Left renal pelvis (tissue), 4 donors: ENCODE data around the gene EXOSC7. TPM values are rescaled to one million over a fixed set of nuclear protein-coding genes. Genes with fewer than 3 reads are reported as not detected.
"Not testable (repeated sequence)": the region's sequence is repeated elsewhere in the genome, so short reads cannot be mapped to it uniquely, and the experiment has no call there.

Experiments
- DNase-seq, 4 donors: peaks; one replicate each; pipeline ENCODE4 v3.0.0-alpha.2; 2013; ENCODE audit warnings: low read depth in 4 of 4, low spot score in 3 of 4
- polyA plus RNA-seq, 4 donors: library from polyadenylated mRNA; unstranded; fragments of 120-200 nt; gene quantifications; one replicate each; pipeline ENCODE4 v1.2.1, GENCODE V29; 2013; ENCODE audit not compliant: insufficient read length in 4 of 4

Gene EXOSC7
- polyA plus RNA-seq, 4 donors, result 41.2 to 54.7 (median 51.5) TPM

DNA sequence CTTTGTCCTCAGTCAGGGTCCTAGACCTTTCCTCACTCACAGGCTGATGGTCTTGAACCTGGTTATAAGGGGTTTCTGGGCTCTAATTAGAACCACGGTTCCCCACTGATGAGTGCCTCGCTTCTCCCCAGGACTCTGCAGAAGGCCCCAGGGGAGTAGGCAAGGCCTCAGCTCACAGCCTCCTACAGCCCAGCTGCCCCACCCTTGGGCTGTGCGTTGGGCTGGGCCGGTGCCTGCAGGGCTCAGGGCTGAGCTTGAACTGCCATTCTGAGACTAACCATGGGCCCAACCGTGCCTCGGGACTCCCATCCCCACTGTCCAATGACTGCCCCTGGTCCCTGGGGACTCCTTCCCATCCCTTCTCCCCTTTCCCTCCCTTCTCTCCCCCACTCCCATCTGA, 75.6 kb downstream of the EXOSC7 start:
- no peak for DNase-seq

DNA sequence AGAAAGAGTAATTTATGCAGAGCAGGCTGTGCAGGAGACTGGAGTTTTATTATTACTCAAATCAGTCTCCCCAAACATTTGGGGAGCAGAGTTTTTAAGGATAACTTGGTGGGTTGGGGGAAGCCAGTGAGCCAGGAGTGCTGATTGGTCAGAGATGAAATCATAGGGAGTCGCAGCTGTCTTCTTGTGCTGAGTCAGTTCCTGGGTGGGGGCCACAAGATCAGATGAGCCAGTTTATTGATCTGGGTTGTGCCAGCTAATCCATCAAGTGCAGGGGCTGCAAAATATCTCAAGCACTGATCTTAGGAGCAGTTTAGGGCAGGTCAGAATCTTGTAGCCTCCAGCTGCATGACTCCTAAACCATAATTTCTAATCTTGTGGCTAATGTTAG, 77.8 kb downstream of the EXOSC7 start:
- not testable (repeated sequence) for DNase-seq

DNA sequence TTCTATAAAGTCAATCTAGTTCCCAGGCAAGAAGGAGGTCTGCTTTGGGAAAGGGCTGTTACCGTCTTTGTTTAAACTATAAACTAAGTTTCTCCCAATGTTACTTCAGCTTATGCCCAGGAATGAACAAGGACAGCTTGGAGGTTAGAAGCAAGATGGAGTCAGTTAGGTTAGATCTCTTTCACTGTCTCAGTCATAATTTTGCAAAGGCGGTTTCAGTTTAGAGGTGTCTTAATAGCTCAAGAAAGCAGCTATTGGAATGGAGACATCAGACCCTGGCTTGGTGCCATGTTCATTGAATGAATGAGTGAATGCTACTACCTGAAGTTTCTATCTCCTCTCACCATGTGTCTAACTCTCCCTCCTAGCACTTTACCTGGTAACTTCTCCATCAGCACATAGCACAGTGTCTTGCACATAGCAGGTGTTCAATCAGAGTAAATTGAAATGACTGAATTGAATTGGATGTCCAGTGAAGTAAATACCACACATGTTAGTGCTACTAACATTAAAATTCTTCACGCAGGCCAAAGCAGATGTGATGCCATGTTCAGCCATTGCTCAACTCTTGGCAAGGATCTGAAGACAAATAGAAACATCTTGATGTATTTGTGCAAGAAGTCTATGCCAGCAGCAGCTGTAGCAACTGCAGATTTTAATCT, 78.3 kb downstream of the EXOSC7 start:
- DNase-seq, result no peak

- no peak for DNase-seq
These were observed 79.0 kb downstream of the EXOSC7 start for GRCh38 chr3:45055032-45055410.

GRCh38 chr3:45055411-45056143, 79.5 kb downstream of the EXOSC7 start:
- no peak for DNase-seq

DNA sequence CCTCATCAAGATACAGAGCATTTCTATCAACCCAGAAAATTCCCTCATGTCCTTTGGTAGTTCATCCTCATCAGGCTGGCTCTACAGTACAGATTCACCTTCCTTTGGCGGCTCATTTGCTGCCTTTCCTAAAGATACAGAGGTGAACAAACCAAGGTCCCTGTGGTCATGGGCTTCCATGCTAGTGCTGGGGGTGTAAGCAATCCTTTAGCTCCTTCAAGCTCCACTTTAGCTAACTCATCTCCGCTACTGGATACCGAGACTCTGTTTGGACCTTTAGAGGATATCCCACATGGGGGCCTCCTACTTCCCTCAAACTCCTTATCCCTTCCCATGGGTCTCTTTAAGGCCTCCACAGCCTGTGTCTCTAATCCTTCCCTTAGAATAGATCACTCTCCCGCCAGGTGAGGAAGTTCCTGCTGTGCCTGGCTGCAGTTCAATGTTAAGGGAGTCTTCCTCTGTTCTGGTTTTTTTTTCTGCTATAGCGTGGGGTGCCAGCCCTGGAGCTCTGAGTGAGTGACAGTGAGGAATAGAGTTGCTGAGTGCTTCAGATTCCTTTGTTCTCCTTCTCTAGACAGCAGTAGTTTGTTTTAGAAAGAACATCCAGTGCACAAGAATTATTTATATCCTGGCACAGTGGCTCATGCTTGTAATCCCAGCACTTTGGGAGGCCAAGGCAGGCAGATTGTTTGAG, 80.7 kb downstream of the EXOSC7 start:
- DNase-seq, result no peak

DNA sequence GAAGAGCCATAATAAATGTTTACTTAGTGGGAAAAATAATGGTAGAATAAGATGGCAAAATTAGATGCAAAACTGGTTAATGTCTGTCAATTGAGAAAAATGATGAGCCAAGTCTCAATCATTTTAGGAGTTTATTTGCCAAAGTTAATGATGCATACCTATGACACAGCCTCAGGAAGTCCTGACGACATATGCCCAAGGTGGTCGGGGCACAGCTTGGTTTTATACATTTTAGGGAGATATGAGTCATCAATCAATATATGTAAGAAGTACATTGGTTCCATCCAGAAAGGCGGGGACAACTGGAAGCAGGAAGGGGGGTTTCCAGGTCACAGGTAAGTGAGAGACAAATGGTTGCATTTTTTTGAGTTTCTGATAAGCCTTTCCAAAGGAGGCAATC, 81.5 kb downstream of the EXOSC7 start:
- DNase-seq, result no peak

GRCh38 chr3:45059132-45059531, 83.1 kb downstream of the EXOSC7 start:
- no peak for DNase-seq

- DNase-seq, result no peak
These were observed 84.3 kb downstream of the EXOSC7 start for GRCh38 chr3:45060165-45060892.

Other genes with a start within 250 kb of the EXOSC7 start
- gene ZNF501, start 246.6 kb upstream of the EXOSC7 start, polyA plus RNA-seq, result 10 to 100 TPM; 11.6 to 12.9 (median 11.9) TPM
- gene KIAA1143, start 214.6 kb upstream of the EXOSC7 start, polyA plus RNA-seq, result 10 to 100 TPM; 49.7 to 75.7 (median 60.3) TPM
- 10 to 100 TPM; 20.8 to 27.2 (median 25.0) TPM for gene KIF15, start 214.4 kb upstream of the EXOSC7 start, polyA plus RNA-seq
- gene TMEM42, start 114.3 kb upstream of the EXOSC7 start, polyA plus RNA-seq, result 10 to 100 TPM; 17.8 to 28.5 (median 27.0) TPM
- under 1 TPM in 3 of 4 donors, not detected in 1; 0.06 to 0.10 (median 0.07) TPM for gene TGM4, start 101.6 kb upstream of the EXOSC7 start, polyA plus RNA-seq
- 10 to 100 TPM; 81.7 to 97.9 (median 84.8) TPM for gene ZDHHC3, start 70 bp upstream of the EXOSC7 start, polyA plus RNA-seq
- gene CLEC3B, start 50.1 kb downstream of the EXOSC7 start, polyA plus RNA-seq, result 10 to 100 TPM; 27.0 to 76.6 (median 35.8) TPM
- gene CDCP1, start 170.1 kb downstream of the EXOSC7 start, polyA plus RNA-seq, result 1 to 10 TPM in 3 of 4 donors, under 1 TPM in 1; 0.49 to 2.0 (median 1.1) TPM